Measurements from ENCODE around the gene LHFPL3. TPM values are rescaled to one million over a fixed set of nuclear protein-coding genes. Genes with fewer than 3 reads are reported as not detected.
A peak's percentile ranks its signal among the peaks of the same experiment; 100 is the strongest.

The LHFPL3 gene
- total RNA-seq, 4 donors from 2014 or later: 0.83 TPM; not detected in 3

DNA sequence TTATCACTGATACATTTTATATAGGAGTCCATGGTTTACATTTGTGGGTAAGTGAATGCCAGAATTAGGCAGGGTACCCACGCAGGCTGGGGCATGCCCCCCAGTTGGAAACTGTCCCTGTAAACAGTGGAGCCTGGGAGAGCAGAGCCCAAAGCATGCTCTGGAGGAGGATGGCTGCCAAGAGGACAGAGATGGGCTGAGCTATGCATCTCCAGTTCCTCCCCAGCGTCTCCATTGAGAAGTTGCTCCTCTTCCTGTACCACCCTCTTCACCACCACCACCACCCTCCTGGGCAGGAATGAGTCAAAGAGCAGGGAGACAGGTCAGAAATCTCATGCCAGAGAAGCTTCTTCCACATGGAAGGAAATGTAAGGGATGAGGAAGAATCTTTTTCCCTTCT lies 617.9 kb downstream of the LHFPL3 start:
- Histone ChIP-seq H3K4me1 (peaks cover 0 to 5% of the 10 kb centered on the region in 2 donors), H3K9me3 (no peaks in the 10 kb centered on the region), H3K36me3 (no peaks in the 10 kb centered on the region), H3K27me3 (no peaks in the 10 kb centered on the region), H3K4me3 (no peak overlapping the region), H3K27ac (peak overlapping the region; percentile 77 to 81)
- intact Hi-C loops (cut with DNase I; ENCODE audit: low total_unique reads): no loop called here
- TF ChIP-seq, protein P1, sequence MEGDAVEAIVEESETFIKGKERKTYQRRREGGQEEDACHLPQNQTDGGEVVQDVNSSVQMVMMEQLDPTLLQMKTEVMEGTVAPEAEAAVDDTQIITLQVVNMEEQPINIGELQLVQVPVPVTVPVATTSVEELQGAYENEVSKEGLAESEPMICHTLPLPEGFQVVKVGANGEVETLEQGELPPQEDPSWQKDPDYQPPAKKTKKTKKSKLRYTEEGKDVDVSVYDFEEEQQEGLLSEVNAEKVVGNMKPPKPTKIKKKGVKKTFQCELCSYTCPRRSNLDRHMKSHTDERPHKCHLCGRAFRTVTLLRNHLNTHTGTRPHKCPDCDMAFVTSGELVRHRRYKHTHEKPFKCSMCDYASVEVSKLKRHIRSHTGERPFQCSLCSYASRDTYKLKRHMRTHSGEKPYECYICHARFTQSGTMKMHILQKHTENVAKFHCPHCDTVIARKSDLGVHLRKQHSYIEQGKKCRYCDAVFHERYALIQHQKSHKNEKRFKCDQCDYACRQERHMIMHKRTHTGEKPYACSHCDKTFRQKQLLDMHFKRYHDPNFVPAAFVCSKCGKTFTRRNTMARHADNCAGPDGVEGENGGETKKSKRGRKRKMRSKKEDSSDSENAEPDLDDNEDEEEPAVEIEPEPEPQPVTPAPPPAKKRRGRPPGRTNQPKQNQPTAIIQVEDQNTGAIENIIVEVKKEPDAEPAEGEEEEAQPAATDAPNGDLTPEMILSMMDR (IDR thresholded peaks at IDR 0.05): no peak
- no peak for TF ChIP-seq POLR2A (IDR thresholded peaks at IDR 0.05)
- DNase-seq: no peak

- no peaks in the 10 kb centered on the region for H3K9me3 ChIP-seq
- H3K36me3 ChIP-seq: no peaks in the 10 kb centered on the region
- H3K27ac ChIP-seq: peak overlapping the region; percentile 36 to 67
- H3K4me3 ChIP-seq: no peak overlapping the region
- no peaks in the 10 kb centered on the region for H3K27me3 ChIP-seq
- DNase-seq: no peak
- H3K4me1 ChIP-seq: no peaks in the 10 kb centered on the region
- TF ChIP-seq POLR2A (IDR thresholded peaks at IDR 0.05): no peak
- TF ChIP-seq, protein P1 (IDR thresholded peaks at IDR 0.05): no peak
- intact Hi-C loops (cut with DNase I; ENCODE audit: low total_unique reads): no loop called here
Measured at GRCh38 chr7:104950006-104950405, 621.6 kb downstream of the LHFPL3 start.

- H3K36me3 ChIP-seq: no peaks in the 10 kb centered on the region
- peak overlapping the region; percentile 71 to 76 for H3K27ac ChIP-seq
- no peaks in the 10 kb centered on the region for H3K27me3 ChIP-seq
- H3K4me3 ChIP-seq: no peak overlapping the region
- H3K4me1 ChIP-seq: no peaks in the 10 kb centered on the region
- H3K9me3 ChIP-seq: no peaks in the 10 kb centered on the region
- intact Hi-C loops (cut with DNase I; ENCODE audit: low total_unique reads): no loop called here
- no peak for DNase-seq
- TF ChIP-seq, protein P1 (IDR thresholded peaks at IDR 0.05): no peak
- no peak for TF ChIP-seq POLR2A (IDR thresholded peaks at IDR 0.05)
Measured at GRCh38 chr7:104950754-104951153, 622.4 kb downstream of the LHFPL3 start.

GRCh38 chr7:104951546-104951945 lies 623.1 kb downstream of the LHFPL3 start:
- DNase-seq: peak in 1 of 2 donors; percentile 44
- intact Hi-C loops (cut with DNase I; ENCODE audit: low total_unique reads): no loop called here

GRCh38 chr7:104955276-104955675 lies 626.9 kb downstream of the LHFPL3 start:
- intact Hi-C loops (cut with DNase I; ENCODE audit: low total_unique reads): no loop called here
- H3K9me3 ChIP-seq: no peaks in the 10 kb centered on the region
- no peak for DNase-seq
- H3K27me3 ChIP-seq: no peaks in the 10 kb centered on the region
- H3K36me3 ChIP-seq: no peaks in the 10 kb centered on the region
- no peak overlapping the region for H3K27ac ChIP-seq
- H3K4me3 ChIP-seq: no peak overlapping the region
- H3K4me1 ChIP-seq: no peaks in the 10 kb centered on the region
- TF ChIP-seq, protein P1 (IDR thresholded peaks at IDR 0.05): no peak
- TF ChIP-seq POLR2A (IDR thresholded peaks at IDR 0.05): no peak

More at GRCh38 chr7:104951546-104951945, 623.1 kb downstream of the LHFPL3 start:
- H3K4me1 ChIP-seq: no peaks in the 10 kb centered on the region
- H3K27ac ChIP-seq: peak overlapping the region; percentile 71 to 76
- H3K27me3 ChIP-seq: no peaks in the 10 kb centered on the region
- no peaks in the 10 kb centered on the region for H3K9me3 ChIP-seq
- no peak overlapping the region for H3K4me3 ChIP-seq
- no peaks in the 10 kb centered on the region for H3K36me3 ChIP-seq
- TF ChIP-seq POLR2A (IDR thresholded peaks at IDR 0.05): no peak
- TF ChIP-seq, protein P1 (IDR thresholded peaks at IDR 0.05): no peak

Small RNA genes lying within 50 kb of the gene (small RNA-seq; reads per million reads assigned to genes)
- not detected for gene RN7SL8P

Other genes starting within 250 kb of the LHFPL3 start
- 10 to 100 TPM; 18.5 to 61.9 (median 31.9) TPM for gene ORC5, start 120.6 kb upstream of the LHFPL3 start, total RNA-seq